RWPE2 (cell line): Measurements from ENCODE around the gene TSHZ3.

Experiments
- ATAC-seq: fragments of 200-7000 bp; cut with Tn5 transposase; 3 replicates; pipeline ENCODE4 v1.9.1; 2021; ENCODE audit warnings: low read depth
- DNase-seq: peaks from one replicate; pipeline ENCODE4 v3.0.0-alpha.2; 2020; ENCODE audit warnings: low spot score
- H3K27ac ChIP-seq: fragments of 450-650 bp; 2 replicates; pipeline ENCODE4 v1.5.1; 2017; ENCODE audit warnings: mild to moderate bottlenecking; ENCODE audit not compliant: poor library complexity, severe bottlenecking
- H3K27me3 ChIP-seq: fragments of 250-450 bp; sonication (Bioruptor Pico); 2 replicates; pipeline ENCODE4 v1.5.1; 2021; ENCODE audit warnings: mild to moderate bottlenecking, moderate library complexity; ENCODE audit not compliant: insufficient read depth, poor library complexity, severe bottlenecking
- H3K36me3 ChIP-seq: fragments of 250-450 bp; sonication (Bioruptor Pico); 2 replicates; pipeline ENCODE4 v1.5.1; 2020; ENCODE audit warnings: low read depth, mild to moderate bottlenecking, moderate library complexity
- H3K4me1 ChIP-seq: fragments of 250-450 bp; sonication (Bioruptor Pico); 2 replicates; pipeline ENCODE4 v1.5.1; 2021; ENCODE audit warnings: mild to moderate bottlenecking, moderate library complexity; ENCODE audit not compliant: insufficient read depth, poor library complexity, severe bottlenecking
- H3K4me3 ChIP-seq: fragments of 250-450 bp; sonication (Bioruptor Pico); 2 replicates; pipeline ENCODE4 v1.5.1; 2021; ENCODE audit warnings: mild to moderate bottlenecking, moderate library complexity; ENCODE audit not compliant: severe bottlenecking
- H3K9me3 ChIP-seq: fragments of 250-450 bp; sonication (Bioruptor Pico); 2 replicates; pipeline ENCODE4 v1.5.1; 2021; ENCODE audit warnings: mild to moderate bottlenecking, moderate library complexity; ENCODE audit not compliant: severe bottlenecking
- CTCF ChIP-seq: fragments of 450-650 bp; IDR thresholded peaks from one replicate; pipeline ENCODE4 v1.5.1; 2017; ENCODE audit warnings: mild to moderate bottlenecking, moderate library complexity; ENCODE audit not compliant: poor library complexity, severe bottlenecking

TSHZ3 gene

GRCh38 chr19:31263328-31263727, 85.9 kb downstream of the TSHZ3 start:
- Histone ChIP-seq H3K4me1 (no peaks in the 10 kb centered on the region), H3K9me3 (no peaks in the 10 kb centered on the region), H3K27me3 (no peaks in the 10 kb centered on the region), H3K4me3 (no peak overlapping the region), H3K27ac (no peak overlapping the region), H3K36me3 (no peaks in the 10 kb centered on the region)
- DNase-seq: no peak
- no peak for TF ChIP-seq CTCF
- ATAC-seq: no peak

GRCh38 chr19:31262725-31263191, 86.5 kb downstream of the TSHZ3 start:
- no peak overlapping the region for H3K27ac ChIP-seq
- DNase-seq (no peak), ATAC-seq (no peak)
- no peaks in the 10 kb centered on the region for H3K36me3 ChIP-seq
- TF ChIP-seq CTCF: no peak
- H3K27me3 ChIP-seq: no peaks in the 10 kb centered on the region
- no peak overlapping the region for H3K4me3 ChIP-seq
- H3K9me3 ChIP-seq: no peaks in the 10 kb centered on the region
- H3K4me1 ChIP-seq: no peaks in the 10 kb centered on the region

- Histone ChIP-seq H3K36me3 (no peaks in the 10 kb centered on the region), H3K27ac (no peak overlapping the region), H3K4me1 (no peaks in the 10 kb centered on the region), H3K9me3 (no peaks in the 10 kb centered on the region), H3K4me3 (no peak overlapping the region), H3K27me3 (no peaks in the 10 kb centered on the region)
- ATAC-seq: no peak
- no peak for DNase-seq
- no peak for TF ChIP-seq CTCF
These were observed 87.5 kb downstream of the TSHZ3 start for GRCh38 chr19:31261603-31262212.

- DNase-seq (no peak), ATAC-seq (no peak)
- Histone ChIP-seq H3K4me1 (no peaks in the 10 kb centered on the region), H3K9me3 (no peaks in the 10 kb centered on the region), H3K27me3 (no peaks in the 10 kb centered on the region), H3K4me3 (no peak overlapping the region), H3K27ac (no peak overlapping the region), H3K36me3 (no peaks in the 10 kb centered on the region)
- TF ChIP-seq CTCF: no peak
These were observed 88.1 kb downstream of the TSHZ3 start for GRCh38 chr19:31261019-31261602.
